OCI-LY7 (cell line): ENCODE results near the gene TMTC2. TPM values are rescaled to one million over a fixed set of nuclear protein-coding genes. Genes with fewer than 3 reads are reported as not detected.

Source experiments
- BruUV-seq: library from RNA; stranded (reverse); fragments of 400-500 nt; replicated peaks from 2 replicates; lab custom pipeline; 2021; lab: Mats Ljungman, UMichigan
- CTCF ChIA-PET: fragments of 300-600 bp; sonication (Branson Sonifier 250); formaldehyde crosslinking; loops from one replicate; lab custom pipeline; 2022; ENCODE audit warnings: antibody characterized with exemption; ENCODE audit not compliant: unreplicated experiment; lab: Charles Lee
- POLR2A ChIA-PET: fragments of 300-600 bp; sonication (Branson Sonifier 250); formaldehyde crosslinking; loops from one replicate; lab custom pipeline; 2022; ENCODE audit warnings: antibody characterized with exemption; lab: Charles Lee
- DNase-seq: peaks from one replicate; pipeline ENCODE4 v3.0.0-alpha.2; 2015; ENCODE audit warnings: low spot score
- H2AFZ ChIP-seq: fragments of 200-600 bp; sonication (generic), shearing (Covaris generic); 2 replicates; pipeline ENCODE4 v1.6.1; 2014; ENCODE audit warnings: mild to moderate bottlenecking, antibody characterized with exemption, low read length, moderate library complexity
- H3K27ac ChIP-seq: fragments of 200-600 bp; sonication (generic); 2 replicates; pipeline ENCODE4 v1.5.1; 2014; ENCODE audit warnings: mixed run types, low read depth, mild to moderate bottlenecking, moderate library complexity, low read length, inconsistent platforms; ENCODE audit not compliant: poor library complexity, severe bottlenecking
- H3K36me3 ChIP-seq: fragments of 200-600 bp; sonication (generic); 2 replicates; pipeline ENCODE4 v1.6.1; 2014; ENCODE audit warnings: mild to moderate bottlenecking, antibody characterized with exemption, low read length, moderate library complexity, mixed read lengths; ENCODE audit not compliant: insufficient read depth
- H3K4me1 ChIP-seq: fragments of 200-600 bp; sonication (generic); 2 replicates; pipeline ENCODE4 v1.5.1; 2014; ENCODE audit warnings: mild to moderate bottlenecking, low read length; ENCODE audit not compliant: insufficient read depth, poor library complexity, severe bottlenecking
- H3K4me2 ChIP-seq: fragments of 200-600 bp; sonication (generic); 2 replicates; pipeline ENCODE4 v1.6.1; 2014; ENCODE audit warnings: mild to moderate bottlenecking, low read length
- H3K4me3 ChIP-seq: fragments of 200-600 bp; sonication (generic); 2 replicates; pipeline ENCODE4 v1.5.1; 2014; ENCODE audit warnings: mild to moderate bottlenecking, low read depth, low read length; ENCODE audit not compliant: poor library complexity, severe bottlenecking
- H3K79me2 ChIP-seq: fragments of 200-600 bp; sonication (generic); 2 replicates; pipeline ENCODE4 v1.6.1; 2016; ENCODE audit warnings: low read depth, mild to moderate bottlenecking, low read length, moderate library complexity, mixed read lengths; ENCODE audit not compliant: insufficient read depth
- H3K9me2 ChIP-seq: fragments of 200-600 bp; sonication (generic); 2 replicates; pipeline ENCODE4 v1.6.1; 2016; ENCODE audit warnings: mild to moderate bottlenecking, low read length, mixed read lengths; ENCODE audit not compliant: insufficient read depth
- H3K9me3 ChIP-seq: fragments of 200-600 bp; sonication (generic); 2 replicates; pipeline ENCODE4 v1.6.1; 2014; ENCODE audit warnings: mild to moderate bottlenecking, mixed run types, low read length, mixed read lengths
- H4K20me1 ChIP-seq: fragments of 200-600 bp; sonication (generic); 2 replicates; pipeline ENCODE4 v1.6.1; 2014; ENCODE audit warnings: mild to moderate bottlenecking, antibody characterized with exemption, low read length, moderate library complexity, mixed read lengths; ENCODE audit not compliant: insufficient read depth
- CTCF ChIP-seq: fragments of 200-600 bp; sonication (generic); conservative IDR thresholded peaks from 2 replicates; pipeline ENCODE4 v1.5.1; 2014; ENCODE audit warnings: mild to moderate bottlenecking, antibody characterized with exemption, low read length, moderate library complexity, mixed read lengths
- EZH2phosphoT487 ChIP-seq: fragments of 200-600 bp; sonication (generic); IDR thresholded peaks from 2 replicates; pipeline ENCODE4 v1.6.1; 2018; ENCODE audit warnings: low read depth, borderline replicate concordance, mild to moderate bottlenecking, mixed run types, antibody characterized with exemption, low read length, moderate library complexity, mixed read lengths
- intact Hi-C: fragments of 100-400 bp; cut with micrococcal nuclease; formaldehyde crosslinking; loops from one replicate; pipeline ENCODE4 v1.10.0; 2022; ENCODE audit not compliant: unreplicated experiment
- total RNA-seq, 2 experiments: library from RNA; depleted of rRNA in 1 of 2; stranded (reverse); fragments of >200 nt in 1 of 2; shearing (Covaris generic) in 1 of 2; gene quantifications; 2 replicates each; pipeline ENCODE4 v1.2.3, GENCODE V29; 2014 to 2022

The TMTC2 gene
- total RNA-seq, 2 experiments from 2014 or later = 5.6 to 8.1 TPM

GRCh38 chr12:82873951-82874350 lies 187.2 kb downstream of the TMTC2 start:
- BruUV-seq = no TSS peak
- no peaks in the 10 kb centered on the region for H3K9me2 ChIP-seq
- intact Hi-C loops = no loop called here
- H3K27ac ChIP-seq = no peak overlapping the region
- H2AFZ ChIP-seq = no peak overlapping the region
- H3K79me2 ChIP-seq = no peaks in the 10 kb centered on the region
- peaks cover 7% of the 10 kb centered on the region for H3K4me1 ChIP-seq
- H3K4me3 ChIP-seq = no peak overlapping the region
- CTCF ChIA-PET = no interaction called here
- POLR2A ChIA-PET = no interaction called here
- no peaks in the 10 kb centered on the region for H3K9me3 ChIP-seq
- H3K36me3 ChIP-seq = no peaks in the 10 kb centered on the region
- H3K4me2 ChIP-seq = no peak overlapping the region
- DNase-seq = no peak
- TF ChIP-seq CTCF (no peak), EZH2phosphoT487 (no peak)
- no peaks in the 10 kb centered on the region for H4K20me1 ChIP-seq

- CTCF ChIA-PET = no interaction called here
- Histone ChIP-seq H2AFZ (no peak overlapping the region), H3K4me2 (no peak overlapping the region), H4K20me1 (no peaks in the 10 kb centered on the region), H3K4me3 (no peak overlapping the region), H3K9me3 (no peaks in the 10 kb centered on the region), H3K27ac (no peak overlapping the region), H3K36me3 (no peaks in the 10 kb centered on the region), H3K79me2 (no peaks in the 10 kb centered on the region), H3K4me1 (peaks cover 7% of the 10 kb centered on the region), H3K9me2 (no peaks in the 10 kb centered on the region)
- BruUV-seq = no TSS peak
- POLR2A ChIA-PET = interaction anchor here (0.5 to 0.8 kb wide), 2 partner anchors 21 to 36 kb away, joined by 3 to 7 read pairs; no protein-coding TSS in a partner anchor
- no peak for DNase-seq
- TF ChIP-seq CTCF = no peak
- TF ChIP-seq EZH2phosphoT487 = no peak
- intact Hi-C loops = no loop called here
Measured at GRCh38 chr12:82874945-82875344, 188.2 kb downstream of the TMTC2 start.

- Histone ChIP-seq H3K36me3 (no peaks in the 10 kb centered on the region), H3K79me2 (no peaks in the 10 kb centered on the region), H3K4me1 (peaks cover 4% of the 10 kb centered on the region), H2AFZ (no peak overlapping the region), H3K27ac (no peak overlapping the region), H3K9me3 (no peaks in the 10 kb centered on the region), H4K20me1 (no peaks in the 10 kb centered on the region), H3K4me3 (no peak overlapping the region), H3K9me2 (no peaks in the 10 kb centered on the region), H3K4me2 (no peak overlapping the region)
- intact Hi-C loops = no loop called here
- ChIA-PET POLR2A (interaction anchor here (1.0 kb wide), 1 partner anchor 61 kb away, joined by 3 read pairs; no protein-coding TSS in a partner anchor), CTCF (no interaction called here)
- TF ChIP-seq EZH2phosphoT487 (no peak), CTCF (no peak)
- BruUV-seq = no TSS peak
- DNase-seq = no peak
Measured at GRCh38 chr12:82876075-82876474, 189.4 kb downstream of the TMTC2 start.
